ENCODE results near the gene RNF146.

RNF146 gene

GRCh38 chr6:127297502-127298070, 30.9 kb downstream of the RNF146 start:
- no peak overlapping the region for H3K27ac ChIP-seq (ENCODE audit: low read depth, low read length)
- WGBS (ENCODE audit: extremely low coverage, insufficient coverage, insufficient read length), result no CpG with 5 or more reads among the region's 4 CpGs
- H3K9me3 ChIP-seq (ENCODE audit: insufficient read depth, low read depth, low read length), result no peaks in the 10 kb centered on the region
- H2BK12ac ChIP-seq (ENCODE audit: low read length), result no peak overlapping the region
- no peaks in the 10 kb centered on the region for H3K27me3 ChIP-seq (ENCODE audit: insufficient read depth, low read length)
- H4K91ac ChIP-seq (ENCODE audit: low read depth, low read length), result no peak overlapping the region
- H2BK5ac ChIP-seq (ENCODE audit: low read depth, low read length, poor library complexity), result no peak overlapping the region
- no peak overlapping the region for H3K18ac ChIP-seq (ENCODE audit: low read length)
- no peak for DNase-seq
- H3K4ac ChIP-seq (ENCODE audit: low read depth, low read length), result no peak overlapping the region
- no peak overlapping the region for H3K4me3 ChIP-seq (ENCODE audit: low read depth, low read length)
- peaks cover 0 to 2% of the 10 kb centered on the region in 2 experiments for H3K4me1 ChIP-seq (ENCODE audit: control insufficient read depth in 1 of 2, insufficient read depth in 2 of 2, low read length in 2 of 2)
- no peak overlapping the region for H3K4me2 ChIP-seq (ENCODE audit: low read length)
- H3K79me1 ChIP-seq (ENCODE audit: low read length), result no peaks in the 10 kb centered on the region
- H4K8ac ChIP-seq (ENCODE audit: low read depth, low read length), result no peak overlapping the region
- H2AK5ac ChIP-seq (ENCODE audit: low read length), result no peak overlapping the region
- H2BK120ac ChIP-seq (ENCODE audit: insufficient read depth, low read length, poor library complexity), result no peak overlapping the region
- peaks cover 2 to 4% of the 10 kb centered on the region in 2 experiments for H3K36me3 ChIP-seq (ENCODE audit: control insufficient read depth in 1 of 2, insufficient read depth in 2 of 2, low read length in 2 of 2)
- no peak overlapping the region for H4K12ac ChIP-seq (ENCODE audit: low read depth, low read length)
- H3K23ac ChIP-seq (ENCODE audit: low read length), result no peak overlapping the region
- no peak overlapping the region for H2AFZ ChIP-seq (ENCODE audit: insufficient read depth, low read length, poor library complexity)
- no peak overlapping the region for H3K9ac ChIP-seq (ENCODE audit: low read length)
- no peaks in the 10 kb centered on the region for H3K79me2 ChIP-seq (ENCODE audit: control insufficient read depth, insufficient read depth, low read length, poor library complexity)
- H3K14ac ChIP-seq (ENCODE audit: low read length), result no peak overlapping the region

GRCh38 chr6:127298475-127298874, 31.8 kb downstream of the RNF146 start:
- H2AFZ ChIP-seq (ENCODE audit: insufficient read depth, low read length, poor library complexity), result no peak overlapping the region
- no peak overlapping the region for H3K4me2 ChIP-seq (ENCODE audit: low read length)
- H2BK120ac ChIP-seq (ENCODE audit: insufficient read depth, low read length, poor library complexity), result no peak overlapping the region
- peak in 1 of 2 donors; percentile 40 for DNase-seq
- H2AK5ac ChIP-seq (ENCODE audit: low read length), result no peak overlapping the region
- H4K12ac ChIP-seq (ENCODE audit: low read depth, low read length), result no peak overlapping the region
- no peak overlapping the region for H4K8ac ChIP-seq (ENCODE audit: low read depth, low read length)
- H3K9me3 ChIP-seq (ENCODE audit: insufficient read depth, low read depth, low read length), result no peaks in the 10 kb centered on the region
- H3K27me3 ChIP-seq (ENCODE audit: insufficient read depth, low read length), result no peaks in the 10 kb centered on the region
- no peak overlapping the region for H3K9ac ChIP-seq (ENCODE audit: low read length)
- no peak overlapping the region for H3K14ac ChIP-seq (ENCODE audit: low read length)
- H3K4me1 ChIP-seq (ENCODE audit: control insufficient read depth in 1 of 2, insufficient read depth in 2 of 2, low read length in 2 of 2), result peaks cover 0 to 2% of the 10 kb centered on the region in 2 experiments
- no peak overlapping the region for H3K4ac ChIP-seq (ENCODE audit: low read depth, low read length)
- H3K18ac ChIP-seq (ENCODE audit: low read length), result no peak overlapping the region
- no peak overlapping the region for H4K91ac ChIP-seq (ENCODE audit: low read depth, low read length)
- H3K4me3 ChIP-seq (ENCODE audit: low read depth, low read length), result no peak overlapping the region
- H3K36me3 ChIP-seq (ENCODE audit: control insufficient read depth in 1 of 2, insufficient read depth in 2 of 2, low read length in 2 of 2), result peaks cover 2 to 4% of the 10 kb centered on the region in 2 experiments
- H3K23ac ChIP-seq (ENCODE audit: low read length), result no peak overlapping the region
- no peak overlapping the region for H2BK12ac ChIP-seq (ENCODE audit: low read length)
- no peaks in the 10 kb centered on the region for H3K79me1 ChIP-seq (ENCODE audit: low read length)
- no CpG with 5 or more reads among the region's 2 CpGs for WGBS (ENCODE audit: extremely low coverage, insufficient coverage, insufficient read length)
- no peaks in the 10 kb centered on the region for H3K79me2 ChIP-seq (ENCODE audit: control insufficient read depth, insufficient read depth, low read length, poor library complexity)
- H3K27ac ChIP-seq (ENCODE audit: low read depth, low read length), result no peak overlapping the region
- H2BK5ac ChIP-seq (ENCODE audit: low read depth, low read length, poor library complexity), result no peak overlapping the region

DNA sequence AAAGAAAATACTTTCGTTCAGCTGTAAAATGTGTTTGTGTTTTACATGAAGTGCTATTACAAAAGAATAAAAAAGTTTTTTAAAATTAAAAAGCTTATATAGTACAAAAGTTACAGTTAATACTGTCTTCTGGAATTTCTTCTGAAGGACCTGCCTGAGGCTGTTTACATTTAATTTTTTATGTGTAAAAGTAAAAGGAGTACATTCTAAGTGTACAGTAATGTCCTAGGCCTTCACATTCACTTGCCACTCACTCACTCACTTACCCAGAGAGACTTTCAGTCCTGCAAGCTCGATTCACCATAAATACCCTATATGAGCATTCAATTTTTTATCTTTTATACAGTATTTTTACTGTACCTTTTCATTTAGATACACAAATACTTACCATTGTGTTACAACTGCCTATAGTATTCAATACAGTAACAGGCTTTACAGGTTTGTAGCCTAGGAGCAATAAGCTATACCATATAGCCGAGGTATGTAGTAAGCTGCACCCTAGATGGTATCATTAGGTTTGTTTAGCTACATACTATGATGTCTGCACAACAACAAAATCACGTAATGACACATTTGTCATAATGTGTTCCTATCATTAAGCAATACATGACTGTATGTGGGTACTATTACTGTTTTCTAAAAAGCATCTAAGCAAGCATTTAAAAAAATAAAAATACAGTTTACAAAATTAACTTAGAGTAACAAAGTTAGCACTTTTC, 33.0 kb downstream of the RNF146 start:
- no peak overlapping the region for H3K14ac ChIP-seq (ENCODE audit: low read length)
- H2BK5ac ChIP-seq (ENCODE audit: low read depth, low read length, poor library complexity), result no peak overlapping the region
- H3K4me3 ChIP-seq (ENCODE audit: low read depth, low read length), result no peak overlapping the region
- H3K27ac ChIP-seq (ENCODE audit: low read depth, low read length), result no peak overlapping the region
- H3K27me3 ChIP-seq (ENCODE audit: insufficient read depth, low read length), result no peaks in the 10 kb centered on the region
- no peak overlapping the region for H4K8ac ChIP-seq (ENCODE audit: low read depth, low read length)
- H3K9ac ChIP-seq (ENCODE audit: low read length), result no peak overlapping the region
- no peak overlapping the region for H4K12ac ChIP-seq (ENCODE audit: low read depth, low read length)
- no peak overlapping the region for H2AK5ac ChIP-seq (ENCODE audit: low read length)
- H2AFZ ChIP-seq (ENCODE audit: insufficient read depth, low read length, poor library complexity), result no peak overlapping the region
- no peaks in the 10 kb centered on the region for H3K79me1 ChIP-seq (ENCODE audit: low read length)
- DNase-seq, result peak; percentile 32 to 92
- no peak overlapping the region for H4K91ac ChIP-seq (ENCODE audit: low read depth, low read length)
- H3K79me2 ChIP-seq (ENCODE audit: control insufficient read depth, insufficient read depth, low read length, poor library complexity), result no peaks in the 10 kb centered on the region
- H2BK12ac ChIP-seq (ENCODE audit: low read length), result no peak overlapping the region
- no peak overlapping the region for H3K4ac ChIP-seq (ENCODE audit: low read depth, low read length)
- WGBS (ENCODE audit: extremely low coverage, insufficient coverage, insufficient read length), result no CpG with 5 or more reads among the region's 4 CpGs
- H3K9me3 ChIP-seq (ENCODE audit: insufficient read depth, low read depth, low read length), result no peaks in the 10 kb centered on the region
- peaks cover 4% of the 10 kb centered on the region in 2 experiments for H3K36me3 ChIP-seq (ENCODE audit: control insufficient read depth in 1 of 2, insufficient read depth in 2 of 2, low read length in 2 of 2)
- H3K23ac ChIP-seq (ENCODE audit: low read length), result no peak overlapping the region
- H3K18ac ChIP-seq (ENCODE audit: low read length), result no peak overlapping the region
- H3K4me1 ChIP-seq (ENCODE audit: control insufficient read depth in 1 of 2, insufficient read depth in 2 of 2, low read length in 2 of 2), result peaks cover 0 to 2% of the 10 kb centered on the region in 2 experiments
- H3K4me2 ChIP-seq (ENCODE audit: low read length), result no peak overlapping the region
- H2BK120ac ChIP-seq (ENCODE audit: insufficient read depth, low read length, poor library complexity), result no peak overlapping the region

DNA sequence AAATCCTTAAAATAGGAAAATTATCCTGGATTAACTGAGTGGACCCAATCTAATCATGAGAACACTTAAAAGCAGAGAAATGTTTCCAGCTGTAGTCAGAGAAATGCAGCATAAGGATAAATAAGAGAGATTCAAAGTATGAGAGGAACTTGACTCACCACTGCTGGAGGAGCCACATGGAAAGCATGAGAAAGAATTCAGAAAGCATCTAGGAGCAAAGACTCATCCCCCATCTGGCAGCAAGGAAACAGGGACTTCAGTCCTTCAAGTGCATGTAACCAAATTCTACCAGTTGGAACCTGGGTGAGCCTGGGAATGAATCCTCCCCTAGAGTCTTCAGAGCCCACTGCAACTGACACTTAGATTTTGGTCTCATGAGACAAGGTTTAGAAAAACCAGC, 33.7 kb downstream of the RNF146 start:
- peaks cover 4% of the 10 kb centered on the region in 2 experiments for H3K36me3 ChIP-seq (ENCODE audit: control insufficient read depth in 1 of 2, insufficient read depth in 2 of 2, low read length in 2 of 2)
- no peak overlapping the region for H4K12ac ChIP-seq (ENCODE audit: low read depth, low read length)
- no peaks in the 10 kb centered on the region for H3K79me1 ChIP-seq (ENCODE audit: low read length)
- no peak overlapping the region for H2AK5ac ChIP-seq (ENCODE audit: low read length)
- no peak overlapping the region for H3K23ac ChIP-seq (ENCODE audit: low read length)
- no peak overlapping the region for H2AFZ ChIP-seq (ENCODE audit: insufficient read depth, low read length, poor library complexity)
- H3K27me3 ChIP-seq (ENCODE audit: insufficient read depth, low read length), result no peaks in the 10 kb centered on the region
- H4K8ac ChIP-seq (ENCODE audit: low read depth, low read length), result no peak overlapping the region
- peak; percentile 57 to 83 for DNase-seq
- H3K14ac ChIP-seq (ENCODE audit: low read length), result no peak overlapping the region
- H3K9ac ChIP-seq (ENCODE audit: low read length), result no peak overlapping the region
- H3K4me2 ChIP-seq (ENCODE audit: low read length), result no peak overlapping the region
- no peaks in the 10 kb centered on the region for H3K9me3 ChIP-seq (ENCODE audit: insufficient read depth, low read depth, low read length)
- no peak overlapping the region for H3K18ac ChIP-seq (ENCODE audit: low read length)
- no peak overlapping the region for H4K91ac ChIP-seq (ENCODE audit: low read depth, low read length)
- H3K4me3 ChIP-seq (ENCODE audit: low read depth, low read length), result no peak overlapping the region
- no peaks in the 10 kb centered on the region for H3K79me2 ChIP-seq (ENCODE audit: control insufficient read depth, insufficient read depth, low read length, poor library complexity)
- H2BK5ac ChIP-seq (ENCODE audit: low read depth, low read length, poor library complexity), result no peak overlapping the region
- H2BK12ac ChIP-seq (ENCODE audit: low read length), result no peak overlapping the region
- H3K27ac ChIP-seq (ENCODE audit: low read depth, low read length), result no peak overlapping the region
- no peak overlapping the region for H3K4ac ChIP-seq (ENCODE audit: low read depth, low read length)
- H2BK120ac ChIP-seq (ENCODE audit: insufficient read depth, low read length, poor library complexity), result no peak overlapping the region
- peaks cover 0 to 2% of the 10 kb centered on the region in 2 experiments for H3K4me1 ChIP-seq (ENCODE audit: control insufficient read depth in 1 of 2, insufficient read depth in 2 of 2, low read length in 2 of 2)
